Stimulated activated CD8-positive, alpha-beta memory T cell treated with anti-CD3 and anti-CD28 coated beads, Interleukin-15, amount 100 ng/mL, for 24 hours (primary cell): ENCODE measurements around the gene PLAC1.

Source experiments
- DNase-seq: peaks from one replicate; pipeline ENCODE4 v3.0.0-alpha.2; 2020; ENCODE audit warnings: low read depth

The PLAC1 gene

DNA sequence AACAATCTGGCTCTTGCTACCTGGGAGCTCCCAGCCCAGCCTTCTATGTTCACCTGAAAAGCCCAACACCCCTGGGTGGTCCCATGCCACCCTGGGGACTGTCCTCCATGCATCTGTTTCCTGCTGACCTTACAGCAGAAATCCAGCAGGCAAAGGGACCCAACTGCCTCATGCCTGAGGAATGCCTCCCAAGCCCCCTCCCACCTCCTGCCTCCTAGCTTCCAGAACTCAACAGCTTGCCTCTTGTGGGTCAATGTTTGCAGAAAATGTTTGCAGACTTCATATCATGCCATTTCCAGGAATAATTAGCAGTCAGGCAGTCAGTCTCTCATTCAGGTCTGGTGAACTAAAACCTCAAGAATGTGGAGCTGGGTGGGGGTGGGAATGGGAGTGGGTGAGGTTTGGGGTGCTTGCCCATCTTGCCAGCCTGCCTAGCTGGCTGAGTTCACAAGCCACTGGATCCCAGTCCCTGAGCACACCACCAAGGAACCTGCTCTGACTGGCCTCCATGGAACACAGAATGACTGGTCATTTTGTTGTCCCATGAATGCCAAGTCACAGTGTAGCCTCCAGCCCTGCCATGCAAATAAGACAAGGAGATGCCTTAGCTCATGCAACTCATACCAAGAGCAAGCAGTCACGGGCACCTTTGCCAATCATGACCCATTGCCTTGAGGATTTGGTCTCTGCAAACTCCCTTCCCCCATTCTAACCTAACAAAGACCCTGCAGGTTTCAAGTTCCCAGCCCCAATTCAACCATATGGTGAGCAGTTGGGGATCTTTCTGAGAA, 12.1 kb upstream of the PLAC1 start:
- DNase-seq: no peak

DNA sequence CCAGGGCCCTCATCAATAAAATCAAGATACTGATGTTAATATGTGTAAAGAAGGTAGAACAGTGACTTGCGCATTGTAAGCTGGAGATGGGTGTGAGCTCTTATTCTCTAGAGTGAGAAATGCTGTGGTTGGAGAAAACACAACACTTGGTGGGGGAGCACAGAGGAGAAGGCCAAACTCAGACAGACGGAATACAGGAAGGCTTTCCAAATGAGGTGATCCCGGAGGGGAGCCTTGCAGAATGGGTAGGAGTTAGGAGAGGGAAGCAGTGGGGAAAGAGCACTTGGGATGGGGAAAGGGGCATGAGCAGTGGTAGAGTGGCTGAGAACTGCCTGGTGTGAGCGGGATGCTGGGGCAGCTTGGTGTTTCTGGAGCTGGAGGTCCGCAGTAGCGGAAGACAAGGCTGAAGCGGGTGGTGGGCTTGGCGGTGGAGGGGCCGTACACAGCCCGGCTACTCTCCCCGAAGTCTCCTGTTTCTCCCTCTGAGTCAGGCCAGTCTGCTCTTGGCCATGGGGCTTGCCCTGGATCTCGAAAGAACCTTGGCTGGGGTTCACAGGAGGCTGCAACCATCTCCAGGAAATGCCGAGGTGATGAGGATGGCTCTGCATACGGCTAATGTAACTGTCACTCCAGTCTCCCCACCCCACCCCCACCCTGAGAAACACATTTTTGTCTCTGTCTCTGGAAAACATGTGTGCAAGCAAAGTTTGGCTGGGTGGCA, 11.3 kb upstream of the PLAC1 start:
- no peak for DNase-seq

DNA sequence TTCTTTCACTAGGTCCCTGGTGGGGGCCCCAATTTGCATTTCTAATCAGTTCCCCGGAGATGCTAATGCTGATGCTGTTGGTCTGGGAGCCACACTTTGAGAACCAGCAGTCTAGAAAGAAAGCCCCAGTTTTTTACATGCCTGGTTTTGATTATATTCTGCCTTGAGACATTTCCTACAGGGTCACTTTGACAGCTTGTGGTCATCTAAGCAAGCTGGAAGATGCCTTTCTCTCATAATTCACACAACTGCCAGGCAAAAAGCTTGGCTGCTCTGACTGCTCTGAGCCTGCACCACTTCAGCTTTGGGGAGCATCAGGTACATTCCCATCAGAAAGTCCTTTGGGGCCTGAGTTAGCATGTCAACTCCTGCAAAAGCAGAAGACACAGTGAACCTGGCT, 5.9 kb upstream of the PLAC1 start:
- DNase-seq: no peak

DNA sequence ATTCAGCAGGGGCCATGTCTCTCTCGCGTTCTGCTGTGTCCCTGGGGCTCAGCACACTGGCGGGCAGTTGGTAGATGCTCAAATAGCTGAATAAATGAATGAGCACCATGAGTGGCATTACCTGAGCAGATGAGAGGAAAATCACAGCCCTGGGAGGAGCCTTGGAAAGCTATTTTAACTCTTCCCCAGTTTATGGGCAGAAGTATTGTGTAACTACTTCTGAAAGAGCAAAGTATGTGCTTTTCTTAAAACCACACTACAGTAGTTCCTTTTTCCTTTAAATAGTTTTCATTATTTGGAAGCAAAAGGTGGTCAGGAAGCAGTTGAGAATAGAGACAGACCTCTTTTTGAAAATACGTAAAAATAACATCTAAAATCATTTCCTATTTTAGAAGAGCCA, 3.0 kb upstream of the PLAC1 start:
- no peak for DNase-seq

DNA sequence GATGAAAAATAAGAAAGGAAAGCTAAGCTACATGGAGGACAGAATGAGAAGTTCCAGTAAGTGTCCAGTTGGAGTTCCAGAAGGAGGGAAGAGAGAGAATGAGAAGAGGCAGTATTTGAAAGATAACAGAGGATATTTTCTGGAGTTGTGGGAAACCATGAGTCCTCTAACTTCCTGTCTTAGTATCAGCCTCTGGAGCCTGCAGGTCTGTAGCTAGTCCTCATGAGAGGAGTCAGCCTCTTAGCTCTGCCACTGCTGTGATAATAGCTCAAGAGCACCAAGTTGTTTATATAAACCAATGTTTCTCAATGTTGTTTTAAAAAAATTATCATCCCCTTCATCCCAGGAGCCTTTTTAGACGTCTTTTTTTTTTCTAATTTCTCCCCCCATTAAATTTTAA, 2.4 kb upstream of the PLAC1 start:
- DNase-seq: no peak

DNA sequence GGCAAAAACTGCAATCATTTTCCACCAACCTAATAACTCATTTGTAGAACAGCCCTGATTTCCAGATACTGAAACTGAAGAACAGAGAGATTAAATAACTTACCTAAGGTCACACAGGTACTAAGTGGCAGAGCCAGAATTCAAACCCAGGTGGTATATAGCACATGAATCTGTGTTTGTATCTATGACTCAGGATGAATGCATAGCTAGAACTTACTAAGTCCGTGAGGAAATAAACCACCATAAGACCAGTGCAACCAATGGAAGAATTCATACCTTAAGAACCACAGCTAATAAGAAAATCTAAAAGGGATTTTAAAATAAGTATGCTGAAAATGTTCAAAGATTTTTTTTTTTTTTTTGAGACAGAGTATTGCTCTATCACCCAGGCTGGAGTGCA, 1.5 kb upstream of the PLAC1 start:
- DNase-seq: no peak

DNA sequence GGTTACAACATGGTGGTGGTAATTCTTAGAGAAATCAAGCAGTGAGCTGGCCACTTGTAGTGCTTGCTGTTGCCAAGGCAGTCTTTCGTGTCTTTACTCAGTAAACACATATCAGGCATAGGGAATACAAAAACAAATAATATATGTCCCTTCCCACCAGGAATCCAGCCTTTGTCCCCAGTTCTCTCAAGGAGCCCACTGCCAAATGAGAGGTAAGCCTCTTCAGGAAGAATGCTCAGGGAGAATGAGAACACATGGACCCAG, 421 bp upstream of the PLAC1 start:
- DNase-seq: no peak

DNA sequence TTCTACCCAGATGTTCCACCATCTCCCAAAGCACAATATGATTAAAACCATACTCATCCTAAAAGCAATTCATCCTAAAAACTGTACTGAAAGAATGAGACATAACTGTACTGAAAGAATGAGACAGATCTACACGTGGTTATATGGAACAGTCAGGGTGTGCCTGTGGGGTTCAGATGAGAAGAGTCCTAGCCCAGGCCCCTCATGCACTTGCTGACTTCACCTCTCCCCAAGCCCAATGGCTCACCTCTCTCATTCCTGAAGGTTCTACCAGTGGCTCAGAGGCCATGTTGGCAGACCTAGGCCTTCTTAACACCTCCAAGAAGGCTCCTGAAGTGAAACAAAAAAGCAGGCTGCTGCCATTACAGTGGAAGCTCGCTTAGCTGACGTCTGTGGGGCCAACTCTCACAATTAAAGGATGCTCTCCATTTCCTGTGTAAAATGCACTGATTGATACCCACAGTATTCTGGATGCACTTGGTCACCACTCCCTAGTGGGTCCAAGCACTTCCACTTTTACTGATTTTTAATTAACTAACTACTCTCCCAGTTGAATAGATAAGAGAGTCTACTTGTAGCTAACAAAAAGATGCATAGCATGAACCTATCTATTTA, 3.8 kb downstream of the PLAC1 start:
- no peak for DNase-seq

DNA sequence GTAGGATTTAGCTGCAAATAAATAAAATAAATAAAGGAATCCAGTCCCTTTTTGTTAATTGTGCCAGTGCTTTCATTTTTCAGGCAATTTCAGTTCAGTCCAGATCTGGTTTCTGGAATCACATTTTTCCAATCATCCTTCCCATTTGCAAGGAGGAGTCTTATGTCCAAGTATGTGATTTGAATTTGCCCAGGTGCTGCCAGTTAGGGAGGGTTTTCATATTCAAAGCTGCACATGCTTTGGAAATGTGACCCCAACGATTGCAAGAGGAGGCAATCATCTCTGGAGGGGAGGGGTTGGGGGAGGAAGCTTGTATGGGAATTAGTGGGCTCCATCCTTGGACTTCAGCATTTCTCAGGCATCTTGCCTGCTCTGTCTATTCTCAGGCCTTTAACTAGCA, 4.4 kb downstream of the PLAC1 start:
- DNase-seq: no peak

DNA sequence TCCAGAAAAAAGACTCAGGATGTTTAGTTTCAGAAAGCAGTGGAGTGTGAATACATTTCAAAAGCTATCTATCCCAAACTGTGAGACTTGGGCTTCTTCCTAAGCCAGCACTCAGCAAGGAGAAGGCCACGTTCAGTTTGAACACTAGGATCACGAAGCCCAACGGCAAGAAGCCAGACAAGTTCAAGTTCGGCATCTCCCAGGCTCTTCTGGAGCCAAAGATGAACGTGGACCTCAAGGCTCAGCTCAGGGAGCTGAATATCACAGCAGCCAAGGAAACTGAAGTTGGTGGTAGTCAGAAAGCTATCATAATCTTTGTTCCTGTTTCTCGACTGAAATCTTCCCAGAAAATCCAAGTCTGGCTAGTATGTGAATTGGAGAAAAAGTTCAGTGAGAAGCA, 7.6 kb downstream of the PLAC1 start:
- no peak for DNase-seq

DNA sequence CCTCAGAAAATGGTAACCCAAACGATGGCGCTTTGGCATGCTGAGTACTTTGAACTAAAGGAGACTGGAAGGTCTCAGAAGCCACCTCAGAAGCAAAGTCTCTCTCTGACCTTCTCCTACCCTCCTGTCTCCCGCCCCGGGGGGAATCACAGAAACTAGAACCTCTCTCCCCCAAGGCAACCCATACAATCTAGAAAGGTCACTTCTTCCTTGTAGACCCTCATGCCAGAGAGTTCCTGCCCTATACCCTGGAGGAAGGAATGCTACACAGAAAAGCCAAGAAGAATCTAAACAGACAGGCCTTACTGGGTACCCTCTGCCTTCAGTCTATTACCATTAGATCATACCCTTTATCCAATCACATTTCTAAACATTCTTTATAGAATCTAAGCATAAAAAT, 8.5 kb downstream of the PLAC1 start:
- DNase-seq: no peak

DNA sequence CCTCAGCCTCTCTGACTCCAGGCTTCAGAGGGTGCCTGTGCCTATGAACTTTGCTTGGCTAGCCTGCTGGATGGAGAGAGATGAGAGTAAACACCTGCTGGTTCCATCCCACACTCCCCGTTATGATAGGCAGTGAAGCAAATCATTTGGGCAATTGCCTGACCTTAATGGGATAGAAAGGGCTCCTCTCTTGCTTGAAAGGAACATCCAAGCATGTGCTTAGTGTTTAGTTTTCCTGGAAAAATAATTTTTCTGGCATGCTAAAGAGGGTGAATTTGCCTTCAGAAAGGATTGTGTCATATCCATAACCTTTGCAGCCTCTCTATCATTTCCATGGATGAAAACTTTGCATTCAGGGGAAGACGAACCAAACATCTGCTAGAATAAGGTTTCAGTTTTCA, 10.8 kb downstream of the PLAC1 start:
- no peak for DNase-seq

DNA sequence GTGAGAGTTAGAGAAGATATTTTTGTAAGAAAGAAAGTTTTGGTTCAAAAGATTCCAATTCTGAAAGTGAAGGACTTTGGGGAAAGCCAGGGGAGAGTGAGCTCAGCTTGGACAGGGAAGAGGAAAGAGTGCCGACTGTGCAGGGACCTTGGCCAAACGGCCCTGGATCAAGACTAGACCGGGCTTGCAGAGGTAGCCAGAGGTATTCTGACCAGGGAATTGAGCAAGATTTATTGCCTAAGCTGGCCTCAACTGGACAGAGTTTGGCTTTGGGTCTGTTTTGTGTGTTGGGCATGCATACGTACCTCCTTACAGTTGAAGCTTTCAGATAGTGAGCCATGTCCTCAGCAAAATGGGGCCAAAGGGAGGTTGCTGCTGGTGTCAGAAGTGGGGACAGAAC, 11.6 kb downstream of the PLAC1 start:
- DNase-seq: no peak

DNA sequence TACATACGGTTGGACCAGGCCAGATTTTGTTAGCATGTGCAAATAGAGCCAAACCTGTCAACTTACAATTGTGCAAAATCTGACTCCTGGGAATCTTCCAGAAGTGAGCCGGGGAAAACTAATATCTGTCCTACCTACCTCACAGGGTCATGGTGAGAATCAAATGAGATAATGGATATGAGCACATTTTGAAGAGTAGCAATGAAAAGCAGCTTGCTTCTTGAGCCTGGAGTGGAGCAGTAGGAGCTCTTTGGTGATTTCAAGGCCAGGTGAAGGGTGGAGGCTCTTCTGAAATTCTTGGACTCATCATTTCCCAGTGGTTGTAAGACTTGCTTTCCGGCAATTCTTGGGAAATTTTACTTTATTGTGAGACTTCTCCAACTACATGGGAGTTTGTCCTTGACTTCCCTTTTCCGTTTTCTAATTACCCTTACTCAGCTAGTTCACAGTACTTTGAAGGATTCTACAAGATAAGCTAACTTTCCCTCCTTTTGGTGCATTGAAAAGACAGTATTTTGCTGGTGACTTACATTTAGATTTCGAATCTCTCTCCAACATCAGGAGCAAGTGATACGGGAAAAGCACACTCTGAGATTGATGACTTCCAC, 12.2 kb downstream of the PLAC1 start:
- DNase-seq: no peak

DNA sequence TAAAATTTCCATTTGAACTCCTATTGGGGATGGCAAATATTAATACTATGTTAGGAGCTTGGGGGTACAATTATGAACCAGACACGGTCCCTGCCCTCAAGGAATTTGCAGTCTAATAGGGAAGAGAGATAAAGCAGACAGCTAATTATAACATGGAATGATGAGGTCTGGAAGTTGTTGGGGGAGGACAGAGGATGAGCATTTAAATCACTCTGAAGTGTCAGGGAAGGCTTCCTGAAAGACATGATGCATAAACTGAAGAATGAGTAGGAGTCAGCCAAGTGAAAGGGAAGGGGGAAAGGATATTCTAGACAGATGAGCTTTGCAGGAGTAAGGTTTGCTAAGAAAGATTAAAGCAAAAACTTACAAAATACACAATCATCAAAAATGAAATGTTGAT, 15.9 kb downstream of the PLAC1 start:
- DNase-seq: no peak

DNA sequence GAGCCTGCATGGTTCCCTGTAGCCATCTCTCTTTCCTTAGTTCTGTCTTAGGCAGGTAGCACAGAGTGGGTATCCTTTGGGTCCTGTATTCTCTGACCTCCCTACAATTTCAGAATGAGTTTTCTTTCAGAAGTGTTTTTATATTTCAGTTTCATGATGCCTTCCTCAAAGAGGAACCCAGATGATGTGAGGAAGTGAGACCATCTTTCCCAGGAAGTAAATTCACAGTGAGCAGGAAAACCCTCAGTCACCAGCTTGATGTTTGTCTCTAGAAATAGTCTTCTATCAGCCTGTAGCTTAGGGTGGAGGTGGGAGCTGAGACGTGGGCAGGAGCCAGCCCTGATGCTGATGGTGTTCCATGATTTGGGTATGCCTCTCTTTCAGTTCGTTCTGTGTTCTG, 16.9 kb downstream of the PLAC1 start:
- no peak for DNase-seq

DNA sequence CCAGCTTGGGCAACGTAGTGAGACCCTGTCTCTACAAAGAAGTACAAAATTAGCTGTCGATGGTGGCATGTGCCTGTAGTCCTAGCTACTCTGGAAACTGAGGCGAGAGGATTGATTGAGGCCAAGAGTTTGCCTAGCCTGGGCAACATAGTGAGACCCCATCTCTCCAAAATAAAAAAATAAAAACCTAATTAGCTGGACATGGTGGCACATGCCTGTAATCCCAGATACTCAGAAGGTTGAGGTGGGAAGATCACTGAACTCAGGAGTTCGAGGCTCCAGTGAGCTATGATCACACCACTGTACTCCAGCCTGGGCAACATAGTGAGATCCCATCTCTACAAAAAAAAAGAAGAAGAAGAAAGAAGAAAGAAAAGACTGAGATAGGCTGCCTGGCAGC, 17.4 kb downstream of the PLAC1 start:
- no peak for DNase-seq

DNA sequence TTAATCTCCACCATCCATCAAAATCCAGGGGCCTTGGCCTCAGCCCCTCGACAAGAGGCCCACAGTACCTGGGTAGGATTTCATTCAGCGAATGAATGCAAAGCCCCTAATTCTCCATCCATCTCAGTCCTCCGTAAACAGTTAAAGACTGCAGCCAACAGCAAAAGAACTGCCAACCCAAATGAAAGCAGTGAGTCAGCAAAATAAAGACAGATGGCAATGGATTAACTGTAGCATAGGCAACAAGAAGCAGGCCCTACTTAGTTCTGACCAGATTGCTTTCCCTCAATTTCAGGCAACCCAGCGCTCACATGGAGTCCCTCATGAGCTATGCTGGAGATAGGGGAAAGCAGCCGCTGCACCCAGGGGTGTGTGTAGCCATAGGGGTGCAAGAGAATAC, 21.4 kb downstream of the PLAC1 start:
- DNase-seq: no peak

DNA sequence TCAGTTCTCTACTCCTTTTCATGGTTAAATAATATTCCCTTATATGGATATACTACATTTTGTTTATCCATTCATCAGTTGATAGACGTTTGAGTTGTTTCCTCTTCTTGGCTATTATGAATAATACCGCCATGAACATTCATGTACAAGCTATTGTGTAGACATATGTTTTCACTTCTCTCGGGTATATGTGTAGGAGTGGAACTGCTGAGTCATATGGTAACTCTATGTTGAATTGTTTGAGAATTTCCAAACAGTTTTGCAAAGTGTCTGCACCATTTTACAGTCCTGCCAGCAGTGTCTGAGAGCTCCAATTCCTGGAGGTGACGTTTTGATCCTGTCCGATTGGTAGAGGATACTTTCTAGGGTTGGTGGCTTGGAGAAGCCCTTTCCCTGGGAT, 23.6 kb downstream of the PLAC1 start:
- DNase-seq: no peak

DNA sequence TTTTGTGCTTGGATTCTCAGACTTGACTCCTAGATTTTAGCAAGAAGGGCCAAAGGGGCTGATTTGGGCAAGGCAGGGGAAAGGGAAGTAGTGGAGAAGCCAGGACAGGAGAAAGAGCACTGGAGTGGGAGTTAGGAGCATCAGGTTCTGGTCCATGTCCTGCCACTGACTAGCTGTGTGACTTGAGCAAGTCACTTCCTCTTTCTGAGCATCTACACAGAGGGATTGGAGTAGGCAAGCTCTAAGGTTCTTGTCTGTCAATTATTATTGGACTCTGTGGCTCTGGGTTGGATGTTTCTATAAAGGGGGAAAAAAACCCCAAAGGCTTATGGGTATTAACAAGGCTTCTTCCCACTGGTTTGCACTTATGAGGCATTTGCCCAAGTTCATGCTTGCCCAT, 24.4 kb downstream of the PLAC1 start:
- DNase-seq: no peak

DNA sequence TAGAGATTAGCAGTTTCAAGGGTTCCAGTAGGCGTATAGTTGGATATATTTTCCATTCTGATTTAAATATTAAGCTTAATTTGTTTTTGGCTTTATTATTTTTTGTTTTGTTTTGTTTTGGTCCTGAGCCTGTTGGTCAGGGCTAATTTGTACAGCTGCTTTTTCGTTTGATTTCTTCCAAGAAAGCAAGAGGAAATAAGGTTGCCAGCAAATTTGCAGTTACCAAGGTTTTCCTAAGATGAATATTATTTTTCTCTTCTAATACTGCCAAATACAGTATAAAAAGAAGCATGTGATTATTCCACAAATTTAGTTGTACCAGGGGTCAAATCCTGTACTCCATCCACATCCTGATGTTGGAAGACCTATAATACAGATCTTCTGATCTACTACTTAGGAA, 24.9 kb downstream of the PLAC1 start:
- DNase-seq: no peak

DNA sequence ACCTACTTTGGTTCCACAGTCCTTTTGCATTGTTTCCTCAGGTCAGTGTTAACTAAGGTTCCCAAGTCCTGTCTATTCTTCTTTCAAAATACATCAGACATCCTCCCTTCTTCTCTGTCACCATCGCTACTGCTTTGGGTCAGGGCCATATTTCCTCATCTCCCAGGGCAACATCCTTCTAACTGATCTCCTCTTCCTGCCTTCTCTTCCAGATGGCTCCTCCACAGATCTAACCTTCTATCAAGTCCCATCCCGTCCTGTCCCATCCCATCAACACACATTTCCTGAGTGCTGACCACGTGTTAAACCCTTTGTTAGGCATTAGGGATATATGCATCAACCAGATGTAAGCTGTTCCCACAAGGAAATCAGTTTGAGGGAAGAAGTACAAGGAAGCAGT, 25.9 kb downstream of the PLAC1 start:
- no peak for DNase-seq
